Measurements from ENCODE around the gene CFAP90.

Gene CFAP90

DNA sequence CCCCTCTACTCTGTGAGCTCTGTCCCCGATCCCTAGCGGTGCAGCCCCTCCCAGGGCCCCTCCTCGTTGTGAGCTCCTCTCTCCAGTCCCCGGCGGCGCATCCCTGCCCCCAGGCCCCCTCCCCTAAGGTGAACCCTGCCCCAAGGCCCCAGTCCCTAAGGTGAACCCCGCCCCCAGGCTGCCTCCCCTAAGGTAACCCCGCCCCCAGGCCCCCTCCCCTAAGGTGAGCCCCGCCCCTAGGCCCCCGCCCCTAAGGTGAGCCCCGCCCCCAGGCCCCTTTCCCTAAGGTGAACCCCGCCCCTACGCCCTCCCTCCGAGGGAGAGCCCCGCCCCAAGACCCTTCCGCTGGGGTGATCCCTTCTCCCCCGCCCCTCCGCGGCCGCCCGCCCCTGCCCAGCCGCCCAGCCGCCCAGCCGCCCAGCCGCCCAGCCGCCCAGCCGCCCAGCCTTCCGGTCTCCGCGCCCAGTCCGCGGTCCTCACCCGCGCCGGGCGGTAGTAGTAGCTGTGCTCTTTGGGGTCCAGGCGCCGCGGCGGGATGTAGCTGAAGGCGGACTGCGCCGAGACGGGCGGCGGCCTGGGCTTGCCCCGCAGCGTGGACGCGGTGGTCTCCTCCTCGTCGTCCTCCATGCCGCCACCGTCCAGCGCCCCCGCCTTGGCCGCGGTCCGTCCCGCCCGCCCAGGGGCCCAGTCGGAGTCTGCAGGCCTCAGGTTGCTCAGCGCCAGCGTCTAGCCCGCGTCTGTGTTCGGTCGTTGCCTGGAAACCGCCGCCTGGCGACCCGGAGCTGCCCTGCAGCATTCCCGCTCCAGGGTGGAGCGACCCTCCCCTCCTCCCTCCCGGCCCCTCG, at the start of gene CFAP90:
Gene CFAP90, minus strand, starts transcription at position 739 of the 845 bp plus-strand sequence. Its CDS starts 112 bp downstream, at position 627.
- peaks cover 22% of the 10 kb centered on the region for H3K4me1 Mint-ChIP-seq (ENCODE audit: low read depth)
- H3K27ac Mint-ChIP-seq = no peak within 1 kb of the TSS
- peak; percentile 43 for DNase-seq
- no peaks in the 10 kb centered on the region for H3K36me3 Mint-ChIP-seq (ENCODE audit: low read depth)
- H3K9me3 Mint-ChIP-seq = peaks cover 4% of the 10 kb centered on the region
- H3K27me3 Mint-ChIP-seq = peaks cover 49% of the 10 kb centered on the region
- peak within 1 kb of the TSS; percentile 72 for H3K4me3 Mint-ChIP-seq

DNA sequence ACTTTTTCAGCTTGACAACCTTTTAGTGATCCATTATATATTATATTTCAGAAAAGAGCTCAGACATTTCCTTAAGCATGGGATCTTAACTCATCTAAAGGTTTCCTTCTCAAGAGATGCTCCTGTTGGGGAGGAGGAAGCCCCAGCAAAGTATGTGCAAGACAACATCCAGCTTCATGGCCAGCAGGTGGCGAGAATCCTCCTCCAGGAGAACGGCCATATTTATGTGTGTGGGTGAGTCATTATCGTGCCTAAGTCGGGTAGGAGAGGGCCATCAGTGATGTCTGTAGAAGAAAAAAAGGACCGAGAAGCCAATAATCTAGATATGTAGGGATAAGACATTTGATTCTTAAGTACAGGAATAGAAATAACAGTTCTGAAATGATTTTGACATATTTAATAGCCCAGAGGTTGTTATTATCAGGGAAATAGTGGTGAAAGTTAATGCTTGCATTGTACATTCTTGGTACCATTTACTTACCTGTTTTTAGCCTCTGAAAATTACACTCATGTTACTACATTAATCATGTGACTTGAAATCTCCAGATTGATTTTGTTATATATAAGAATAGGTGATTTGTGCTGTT, 46.2 kb upstream of the CFAP90 start:
- Mint-ChIP-seq H3K27ac (no peak overlapping the region), H3K27me3 (no peaks in the 10 kb centered on the region), H3K4me1 (ENCODE audit: low read depth) (peaks cover 21% of the 10 kb centered on the region), H3K9me3 (no peaks in the 10 kb centered on the region), H3K4me3 (no peak overlapping the region), H3K36me3 (ENCODE audit: low read depth) (peaks cover 95% of the 10 kb centered on the region)
- peak; percentile 48 for DNase-seq

DNA sequence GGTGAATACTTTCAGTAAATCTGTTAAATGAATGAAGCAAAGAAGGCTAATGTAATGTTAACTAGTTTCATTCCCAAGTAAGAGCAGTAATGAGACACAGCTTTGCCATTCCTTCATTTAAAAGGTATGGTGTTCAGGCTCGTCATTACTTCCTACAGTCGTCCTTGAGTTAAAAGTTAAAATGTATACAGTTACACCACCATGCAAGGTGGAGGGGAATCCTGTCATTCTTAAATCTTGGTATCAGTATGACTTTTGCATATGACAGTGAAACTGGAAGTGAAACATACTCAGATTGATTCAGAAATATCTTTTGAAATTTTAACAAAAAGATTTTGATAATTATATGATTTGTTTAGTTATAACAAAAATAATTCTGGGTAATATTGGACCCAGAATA, 43.9 kb upstream of the CFAP90 start:
- Mint-ChIP-seq H3K4me3 (no peak overlapping the region), H3K4me1 (ENCODE audit: low read depth) (peaks cover 18% of the 10 kb centered on the region), H3K27ac (peak overlapping the region; percentile 67), H3K36me3 (ENCODE audit: low read depth) (peaks cover 97% of the 10 kb centered on the region), H3K27me3 (no peaks in the 10 kb centered on the region), H3K9me3 (no peaks in the 10 kb centered on the region)
- no peak for DNase-seq

- Mint-ChIP-seq H3K27me3 (no peaks in the 10 kb centered on the region), H3K27ac (peak overlapping the region; percentile 67), H3K4me1 (ENCODE audit: low read depth) (peaks cover 18% of the 10 kb centered on the region), H3K4me3 (no peak overlapping the region), H3K36me3 (ENCODE audit: low read depth) (peaks cover 97% of the 10 kb centered on the region), H3K9me3 (no peaks in the 10 kb centered on the region)
- no peak for DNase-seq
These were observed 43.5 kb upstream of the CFAP90 start for GRCh38 chr5:7894439-7894838.

DNA sequence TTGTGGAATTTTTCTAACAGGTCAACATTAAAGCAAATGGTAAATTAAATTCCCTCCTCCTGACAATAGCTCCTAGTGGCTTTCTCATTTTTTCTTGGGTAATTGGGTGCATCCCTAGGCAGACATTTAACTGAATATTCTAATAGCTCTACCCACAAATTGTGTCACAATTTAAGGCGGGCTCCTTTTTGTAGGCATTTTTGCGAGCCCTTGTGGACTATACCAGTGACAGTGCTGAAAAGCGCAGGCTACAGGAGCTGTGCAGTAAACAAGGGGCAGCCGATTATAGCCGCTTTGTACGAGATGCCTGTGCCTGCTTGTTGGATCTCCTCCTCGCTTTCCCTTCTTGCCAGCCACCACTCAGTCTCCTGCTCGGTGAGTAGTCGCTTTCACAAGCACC, 38.0 kb upstream of the CFAP90 start:
- DNase-seq = no peak
- H3K27me3 Mint-ChIP-seq = no peaks in the 10 kb centered on the region
- peaks cover 3% of the 10 kb centered on the region for H3K4me1 Mint-ChIP-seq (ENCODE audit: low read depth)
- H3K27ac Mint-ChIP-seq = no peak overlapping the region
- no peaks in the 10 kb centered on the region for H3K9me3 Mint-ChIP-seq
- H3K4me3 Mint-ChIP-seq = no peak overlapping the region
- peaks cover 90% of the 10 kb centered on the region for H3K36me3 Mint-ChIP-seq (ENCODE audit: low read depth)

GRCh38 chr5:7886849-7887475, 36.0 kb upstream of the CFAP90 start:
- Mint-ChIP-seq H3K27ac (no peak overlapping the region), H3K9me3 (no peaks in the 10 kb centered on the region), H3K4me3 (no peak overlapping the region), H3K27me3 (no peaks in the 10 kb centered on the region), H3K36me3 (ENCODE audit: low read depth) (peaks cover 90% of the 10 kb centered on the region), H3K4me1 (ENCODE audit: low read depth) (peaks cover 4% of the 10 kb centered on the region)
- DNase-seq = no peak

DNA sequence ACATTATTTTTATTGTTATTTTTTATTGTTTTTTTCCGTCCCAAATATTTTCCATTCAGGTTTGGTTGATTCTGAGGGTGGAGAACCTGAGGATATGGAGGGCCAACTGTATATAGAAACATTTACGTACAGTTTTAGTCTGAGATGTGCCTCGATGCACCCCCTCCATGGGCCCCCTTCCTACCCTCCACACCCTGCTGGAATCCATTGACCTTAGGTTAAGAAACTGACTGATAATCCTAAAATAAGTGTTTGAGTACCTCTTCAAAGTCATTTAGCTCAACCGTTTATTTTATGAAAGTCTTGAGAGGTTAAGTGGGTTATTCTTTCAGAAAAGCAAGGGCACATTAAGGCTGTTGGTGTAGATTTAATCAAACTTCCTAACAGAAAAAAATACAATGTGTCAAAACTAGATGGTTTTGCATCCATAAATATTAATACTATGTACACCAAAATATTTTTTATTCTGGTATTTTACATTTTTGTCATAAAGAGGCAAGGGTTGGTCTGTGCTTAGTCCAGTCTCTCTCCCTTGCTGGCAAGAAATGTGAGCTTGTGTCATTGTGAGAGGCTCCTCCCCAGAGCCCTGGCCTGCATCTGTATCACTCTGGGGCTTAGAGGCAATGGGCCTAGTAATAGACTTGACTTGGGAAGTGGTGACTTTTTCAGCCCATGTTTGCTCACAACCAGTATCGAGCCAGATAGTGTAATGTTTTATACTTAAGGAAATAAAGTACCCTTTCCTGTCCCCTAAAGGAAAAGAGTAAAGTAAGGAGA, 33.7 kb upstream of the CFAP90 start:
- Mint-ChIP-seq H3K4me1 (ENCODE audit: low read depth) (peaks cover 23% of the 10 kb centered on the region), H3K36me3 (ENCODE audit: low read depth) (peaks cover 91% of the 10 kb centered on the region)
- no peak for DNase-seq

GRCh38 chr5:7882926-7883325, 32.0 kb upstream of the CFAP90 start:
- Mint-ChIP-seq H3K4me3 (no peak overlapping the region), H3K27me3 (no peaks in the 10 kb centered on the region), H3K36me3 (ENCODE audit: low read depth) (peaks cover 92% of the 10 kb centered on the region), H3K4me1 (ENCODE audit: low read depth) (peaks cover 38% of the 10 kb centered on the region), H3K27ac (no peak overlapping the region), H3K9me3 (no peaks in the 10 kb centered on the region)
- DNase-seq = no peak

More for the DNA sequence above, 33.7 kb upstream of the CFAP90 start:
- no peak overlapping the region for H3K27ac Mint-ChIP-seq
- no peak overlapping the region for H3K4me3 Mint-ChIP-seq
- H3K27me3 Mint-ChIP-seq = no peaks in the 10 kb centered on the region
- no peaks in the 10 kb centered on the region for H3K9me3 Mint-ChIP-seq

- no peak overlapping the region for H3K4me3 Mint-ChIP-seq
- no peak overlapping the region for H3K27ac Mint-ChIP-seq
- H3K9me3 Mint-ChIP-seq = no peaks in the 10 kb centered on the region
- no peak for DNase-seq
- H3K4me1 Mint-ChIP-seq (ENCODE audit: low read depth) = peaks cover 43% of the 10 kb centered on the region
- no peaks in the 10 kb centered on the region for H3K27me3 Mint-ChIP-seq
- peaks cover 96% of the 10 kb centered on the region for H3K36me3 Mint-ChIP-seq (ENCODE audit: low read depth)
These were observed 30.9 kb upstream of the CFAP90 start for GRCh38 chr5:7881816-7882215.

DNA sequence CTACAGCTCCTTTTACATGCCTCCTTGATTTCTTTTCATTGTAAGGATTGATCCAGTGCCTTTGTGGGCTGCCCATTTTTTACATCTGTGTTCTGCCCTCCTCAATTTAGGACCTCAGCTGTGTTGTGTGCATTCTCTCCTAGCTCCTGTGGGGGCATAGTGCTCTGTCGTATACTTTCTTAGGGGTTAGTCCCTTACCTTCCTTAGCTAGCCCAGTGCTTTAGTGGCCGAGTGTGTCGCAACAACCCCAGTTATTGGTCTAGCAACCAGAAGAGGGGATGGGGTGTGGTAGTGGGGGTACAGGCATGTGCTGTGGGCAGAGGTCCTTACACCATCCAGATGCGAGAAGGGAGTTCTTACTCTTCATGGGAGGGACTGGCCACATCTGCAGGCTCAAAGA, 30.2 kb upstream of the CFAP90 start:
- no peaks in the 10 kb centered on the region for H3K9me3 Mint-ChIP-seq
- H3K36me3 Mint-ChIP-seq (ENCODE audit: low read depth) = peaks cover 96% of the 10 kb centered on the region
- H3K27me3 Mint-ChIP-seq = no peaks in the 10 kb centered on the region
- no peak for DNase-seq
- H3K27ac Mint-ChIP-seq = no peak overlapping the region
- no peak overlapping the region for H3K4me3 Mint-ChIP-seq
- peaks cover 50% of the 10 kb centered on the region for H3K4me1 Mint-ChIP-seq (ENCODE audit: low read depth)

DNA sequence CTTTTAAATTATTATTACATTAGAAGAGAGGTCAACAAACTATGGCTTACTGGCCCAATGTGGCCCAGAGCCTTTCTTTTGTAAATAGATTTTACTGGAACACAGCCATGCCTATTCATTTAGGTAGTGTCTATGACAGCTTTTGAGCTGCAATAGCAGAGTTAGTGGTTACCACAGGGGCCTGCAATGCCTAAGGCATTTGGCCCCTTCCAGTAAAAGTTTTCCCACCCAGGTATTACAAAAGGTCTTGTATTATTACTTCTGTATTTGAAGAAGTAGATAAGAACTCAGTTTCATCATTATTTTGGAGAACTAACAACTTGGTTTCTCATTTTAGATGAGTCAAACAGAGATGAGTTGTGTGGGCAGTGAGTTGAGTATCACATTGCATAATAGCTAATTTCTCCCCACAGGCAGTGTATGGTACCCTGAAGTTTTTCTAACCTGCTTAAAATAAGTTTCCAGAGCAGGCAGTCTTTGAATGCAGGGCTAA, 27.5 kb upstream of the CFAP90 start:
- DNase-seq = no peak
- H3K9me3 Mint-ChIP-seq = no peaks in the 10 kb centered on the region
- peak overlapping the region; percentile 87 for H3K27ac Mint-ChIP-seq
- H3K36me3 Mint-ChIP-seq (ENCODE audit: low read depth) = peaks cover 100% of the 10 kb centered on the region
- peaks cover 70% of the 10 kb centered on the region for H3K4me1 Mint-ChIP-seq (ENCODE audit: low read depth)
- H3K4me3 Mint-ChIP-seq = no peak overlapping the region
- H3K27me3 Mint-ChIP-seq = no peaks in the 10 kb centered on the region

GRCh38 chr5:7877851-7878250, 26.9 kb upstream of the CFAP90 start:
- Mint-ChIP-seq H3K36me3 (ENCODE audit: low read depth) (peaks cover 99% of the 10 kb centered on the region), H3K27me3 (no peaks in the 10 kb centered on the region), H3K4me1 (ENCODE audit: low read depth) (peaks cover 75% of the 10 kb centered on the region), H3K4me3 (peak overlapping the region; percentile 27), H3K9me3 (no peaks in the 10 kb centered on the region), H3K27ac (peak overlapping the region; percentile 87)
- DNase-seq = no peak

- Mint-ChIP-seq H3K4me3 (peak overlapping the region; percentile 8), H3K4me1 (ENCODE audit: low read depth) (peaks cover 81% of the 10 kb centered on the region), H3K9me3 (no peaks in the 10 kb centered on the region), H3K36me3 (ENCODE audit: low read depth) (peaks cover 98% of the 10 kb centered on the region), H3K27me3 (no peaks in the 10 kb centered on the region), H3K27ac (peak overlapping the region; percentile 76)
- DNase-seq = no peak
These were observed 25.9 kb upstream of the CFAP90 start for GRCh38 chr5:7876867-7877266.

- no peak for DNase-seq
- Mint-ChIP-seq H3K27me3 (no peaks in the 10 kb centered on the region), H3K4me1 (ENCODE audit: low read depth) (peaks cover 82% of the 10 kb centered on the region), H3K36me3 (ENCODE audit: low read depth) (peaks cover 97% of the 10 kb centered on the region), H3K9me3 (no peaks in the 10 kb centered on the region), H3K4me3 (no peak overlapping the region), H3K27ac (no peak overlapping the region)
These were observed 24.2 kb upstream of the CFAP90 start for GRCh38 chr5:7875151-7875550.
